ENCODE data around the gene C12orf57. TPM values are rescaled to one million over a fixed set of nuclear protein-coding genes. Genes with fewer than 3 reads are reported as not detected.
A peak's percentile ranks its signal among the peaks of the same experiment; 100 is the strongest.

The C12orf57 gene
- total and polyA plus RNA-seq, 9 of the 15 experiments (the other 6 are each of a cell fraction or from before 2014, with no cell fraction given), result 26.7 to 191 (median 107) TPM

DNA sequence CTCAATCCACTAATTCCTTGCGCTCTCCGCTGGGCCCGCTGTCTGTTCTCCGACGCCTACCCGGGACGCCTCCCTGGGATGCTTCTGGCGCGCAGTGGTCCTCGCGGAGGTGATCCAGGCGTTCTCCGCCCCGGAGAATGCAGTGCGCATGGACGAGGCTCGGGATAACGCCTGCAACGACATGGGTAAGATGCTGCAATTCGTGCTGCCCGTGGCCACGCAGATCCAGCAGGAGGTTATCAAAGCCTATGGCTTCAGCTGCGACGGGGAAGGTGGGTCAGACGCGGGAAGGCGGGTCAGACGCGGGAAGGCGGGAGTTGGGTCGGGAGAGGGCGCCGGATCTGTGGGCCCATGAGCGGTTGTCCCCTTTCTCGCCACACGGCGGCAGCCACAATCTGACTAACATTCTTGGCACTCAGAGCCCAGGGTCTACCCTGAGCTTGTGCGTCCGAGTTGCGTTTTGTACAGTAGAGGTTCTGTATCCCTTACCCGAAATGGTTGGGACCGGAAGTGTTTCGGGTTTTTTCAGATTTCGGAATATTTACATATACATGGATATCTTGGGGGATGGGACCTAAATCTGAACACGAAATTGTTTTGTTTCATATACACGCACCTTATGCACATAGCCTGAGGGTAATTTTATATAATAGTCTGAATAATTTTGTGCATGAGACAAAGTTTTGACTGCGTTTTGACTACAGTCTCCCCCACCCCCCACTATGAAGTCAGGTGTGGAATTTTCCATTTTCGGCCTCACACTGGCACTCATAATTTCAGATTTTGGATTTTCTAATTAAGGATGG, 762 bp downstream of the C12orf57 start (continued):
- TF ChIP-seq, protein P1, sequence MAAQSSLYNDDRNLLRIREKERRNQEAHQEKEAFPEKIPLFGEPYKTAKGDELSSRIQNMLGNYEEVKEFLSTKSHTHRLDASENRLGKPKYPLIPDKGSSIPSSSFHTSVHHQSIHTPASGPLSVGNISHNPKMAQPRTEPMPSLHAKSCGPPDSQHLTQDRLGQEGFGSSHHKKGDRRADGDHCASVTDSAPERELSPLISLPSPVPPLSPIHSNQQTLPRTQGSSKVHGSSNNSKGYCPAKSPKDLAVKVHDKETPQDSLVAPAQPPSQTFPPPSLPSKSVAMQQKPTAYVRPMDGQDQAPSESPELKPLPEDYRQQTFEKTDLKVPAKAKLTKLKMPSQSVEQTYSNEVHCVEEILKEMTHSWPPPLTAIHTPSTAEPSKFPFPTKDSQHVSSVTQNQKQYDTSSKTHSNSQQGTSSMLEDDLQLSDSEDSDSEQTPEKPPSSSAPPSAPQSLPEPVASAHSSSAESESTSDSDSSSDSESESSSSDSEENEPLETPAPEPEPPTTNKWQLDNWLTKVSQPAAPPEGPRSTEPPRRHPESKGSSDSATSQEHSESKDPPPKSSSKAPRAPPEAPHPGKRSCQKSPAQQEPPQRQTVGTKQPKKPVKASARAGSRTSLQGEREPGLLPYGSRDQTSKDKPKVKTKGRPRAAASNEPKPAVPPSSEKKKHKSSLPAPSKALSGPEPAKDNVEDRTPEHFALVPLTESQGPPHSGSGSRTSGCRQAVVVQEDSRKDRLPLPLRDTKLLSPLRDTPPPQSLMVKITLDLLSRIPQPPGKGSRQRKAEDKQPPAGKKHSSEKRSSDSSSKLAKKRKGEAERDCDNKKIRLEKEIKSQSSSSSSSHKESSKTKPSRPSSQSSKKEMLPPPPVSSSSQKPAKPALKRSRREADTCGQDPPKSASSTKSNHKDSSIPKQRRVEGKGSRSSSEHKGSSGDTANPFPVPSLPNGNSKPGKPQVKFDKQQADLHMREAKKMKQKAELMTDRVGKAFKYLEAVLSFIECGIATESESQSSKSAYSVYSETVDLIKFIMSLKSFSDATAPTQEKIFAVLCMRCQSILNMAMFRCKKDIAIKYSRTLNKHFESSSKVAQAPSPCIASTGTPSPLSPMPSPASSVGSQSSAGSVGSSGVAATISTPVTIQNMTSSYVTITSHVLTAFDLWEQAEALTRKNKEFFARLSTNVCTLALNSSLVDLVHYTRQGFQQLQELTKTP (IDR thresholded peaks at IDR 0.05; ENCODE audit: low read depth in 1 of 2, partially characterized antibody in 2 of 2), result no peak
- TF ChIP-seq SIN3B (IDR thresholded peaks at IDR 0.05; ENCODE audit: low read depth) (no peak), KDM4B (IDR thresholded peaks at IDR 0.05; ENCODE audit: borderline replicate concordance in 2 of 2, low read depth in 1 of 2) (no peak), HIVEP1 (CRISPR knock-in tag; IDR thresholded peaks at IDR 0.05) (no peak), ZNF551 (CRISPR knock-in tag; IDR thresholded peaks at IDR 0.05) (no peak), ELF2 (CRISPR knock-in tag; IDR thresholded peaks at IDR 0.05) (no peak), ZBED1 (IDR thresholded peaks at IDR 0.05) (no peak), BRD9 (IDR thresholded peaks at IDR 0.05; ENCODE audit: low read depth, partially characterized antibody) (no peak), ZNF143 (CRISPR knock-in tag; IDR thresholded peaks at IDR 0.05) (no peak), TARDBP (IDR thresholded peaks at IDR 0.05) (no peak), SREBF1 (IDR thresholded peaks at IDR 0.05; ENCODE audit: borderline replicate concordance, low read depth, low read length) (no peak), POLR2A (conservative IDR thresholded peaks at IDR 0.05) (no peak), RBBP5 (IDR thresholded peaks at IDR 0.05; ENCODE audit: borderline replicate concordance, insufficient read depth, low read length, poor library complexity, severe bottlenecking) (peak; percentile 4), NRF1 (conservative IDR thresholded peaks at IDR 0.05 in 1 of 2, IDR thresholded peaks at IDR 0.05 in 1 of 2) (peak; percentile 72 to 76), ZFX (CRISPR knock-in tag; IDR thresholded peaks at IDR 0.05) (peak; percentile 44; the same call in 1 of the 2 replicates), ZNF24 (IDR thresholded peaks at IDR 0.05) (no peak)
- TF ChIP-seq, protein P2, sequence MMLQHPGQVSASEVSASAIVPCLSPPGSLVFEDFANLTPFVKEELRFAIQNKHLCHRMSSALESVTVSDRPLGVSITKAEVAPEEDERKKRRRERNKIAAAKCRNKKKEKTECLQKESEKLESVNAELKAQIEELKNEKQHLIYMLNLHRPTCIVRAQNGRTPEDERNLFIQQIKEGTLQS (IDR thresholded peaks at IDR 0.05), result no peak
- TF ChIP-seq, protein P2 (CRISPR knock-in tag; conservative IDR thresholded peaks at IDR 0.05), result no peak
- TF ChIP-seq, protein P3, sequence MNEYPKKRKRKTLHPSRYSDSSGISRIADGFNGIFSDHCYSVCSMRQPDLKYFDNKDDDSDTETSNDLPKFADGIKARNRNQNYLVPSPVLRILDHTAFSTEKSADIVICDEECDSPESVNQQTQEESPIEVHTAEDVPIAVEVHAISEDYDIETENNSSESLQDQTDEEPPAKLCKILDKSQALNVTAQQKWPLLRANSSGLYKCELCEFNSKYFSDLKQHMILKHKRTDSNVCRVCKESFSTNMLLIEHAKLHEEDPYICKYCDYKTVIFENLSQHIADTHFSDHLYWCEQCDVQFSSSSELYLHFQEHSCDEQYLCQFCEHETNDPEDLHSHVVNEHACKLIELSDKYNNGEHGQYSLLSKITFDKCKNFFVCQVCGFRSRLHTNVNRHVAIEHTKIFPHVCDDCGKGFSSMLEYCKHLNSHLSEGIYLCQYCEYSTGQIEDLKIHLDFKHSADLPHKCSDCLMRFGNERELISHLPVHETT (CRISPR knock-in tag; conservative IDR thresholded peaks at IDR 0.05 in 1 of 2, IDR thresholded peaks at IDR 0.05 in 1 of 2), result no peak
- TF ChIP-seq, protein P4, sequence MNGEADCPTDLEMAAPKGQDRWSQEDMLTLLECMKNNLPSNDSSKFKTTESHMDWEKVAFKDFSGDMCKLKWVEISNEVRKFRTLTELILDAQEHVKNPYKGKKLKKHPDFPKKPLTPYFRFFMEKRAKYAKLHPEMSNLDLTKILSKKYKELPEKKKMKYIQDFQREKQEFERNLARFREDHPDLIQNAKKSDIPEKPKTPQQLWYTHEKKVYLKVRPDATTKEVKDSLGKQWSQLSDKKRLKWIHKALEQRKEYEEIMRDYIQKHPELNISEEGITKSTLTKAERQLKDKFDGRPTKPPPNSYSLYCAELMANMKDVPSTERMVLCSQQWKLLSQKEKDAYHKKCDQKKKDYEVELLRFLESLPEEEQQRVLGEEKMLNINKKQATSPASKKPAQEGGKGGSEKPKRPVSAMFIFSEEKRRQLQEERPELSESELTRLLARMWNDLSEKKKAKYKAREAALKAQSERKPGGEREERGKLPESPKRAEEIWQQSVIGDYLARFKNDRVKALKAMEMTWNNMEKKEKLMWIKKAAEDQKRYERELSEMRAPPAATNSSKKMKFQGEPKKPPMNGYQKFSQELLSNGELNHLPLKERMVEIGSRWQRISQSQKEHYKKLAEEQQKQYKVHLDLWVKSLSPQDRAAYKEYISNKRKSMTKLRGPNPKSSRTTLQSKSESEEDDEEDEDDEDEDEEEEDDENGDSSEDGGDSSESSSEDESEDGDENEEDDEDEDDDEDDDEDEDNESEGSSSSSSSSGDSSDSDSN (IDR thresholded peaks at IDR 0.05; ENCODE audit: borderline replicate concordance in 1 of 2, low read depth in 2 of 2, low read length in 2 of 2), result no peak
